Mesenchymal stem cell (in vitro differentiated cells and primary cell): ENCODE measurements around the gene LLGL2.
A peak's percentile ranks its signal among the peaks of the same experiment; 100 is the strongest.

Source experiments
- DNase-seq: peaks from one replicate; pipeline ENCODE4 v3.0.0-alpha.2; 2013
- H2AFZ ChIP-seq: one replicate; pipeline ENCODE4 v1.6.1; 2013; ENCODE audit warnings: low read depth, mild to moderate bottlenecking, control low read depth, inconsistent platforms, low read length, moderate library complexity
- H2AK5ac ChIP-seq: 2 replicates; pipeline ENCODE4 v1.6.1; 2013; ENCODE audit warnings: low read length, moderate library complexity, mild to moderate bottlenecking, inconsistent platforms; ENCODE audit not compliant: severe bottlenecking
- H2BK120ac ChIP-seq: one replicate; pipeline ENCODE4 v1.6.1; 2013; ENCODE audit warnings: low read depth, mild to moderate bottlenecking, inconsistent platforms, low read length, moderate library complexity
- H2BK12ac ChIP-seq, 2 experiments: one replicate each; pipeline ENCODE4 v1.6.1; 2013; ENCODE audit warnings: inconsistent platforms in 2 of 2, low read length in 2 of 2, mild to moderate bottlenecking in 2 of 2, moderate library complexity in 2 of 2, control low read depth in 1 of 2
- H2BK15ac ChIP-seq: one replicate; pipeline ENCODE4 v1.6.1; 2013; ENCODE audit warnings: mild to moderate bottlenecking, low read depth, inconsistent platforms; ENCODE audit not compliant: poor library complexity, severe bottlenecking
- H2BK5ac ChIP-seq: 2 replicates; pipeline ENCODE4 v1.6.1; 2013; ENCODE audit warnings: low read depth, mild to moderate bottlenecking, low read length, control low read depth, inconsistent platforms; ENCODE audit not compliant: poor library complexity, severe bottlenecking
- H3K14ac ChIP-seq, 2 experiments: one replicate each; pipeline ENCODE4 v1.6.1; 2013; ENCODE audit warnings: inconsistent platforms in 2 of 2, low read length in 2 of 2, control low read depth in 1 of 2, mild to moderate bottlenecking in 1 of 2, moderate library complexity in 1 of 2
- H3K18ac ChIP-seq, 2 experiments: one replicate each; pipeline ENCODE4 v1.6.1; 2013; ENCODE audit warnings: inconsistent platforms in 2 of 2, low read length in 2 of 2, control low read depth in 1 of 2, low read depth in 1 of 2, mild to moderate bottlenecking in 1 of 2
- H3K23ac ChIP-seq, 2 experiments: one replicate each; pipeline ENCODE4 v1.6.1; 2013; ENCODE audit warnings: inconsistent platforms in 2 of 2, low read length in 2 of 2, mild to moderate bottlenecking in 2 of 2, moderate library complexity in 2 of 2, control low read depth in 1 of 2
- H3K27ac ChIP-seq: 2 replicates; pipeline ENCODE4 v1.5.1; 2013; ENCODE audit warnings: mild to moderate bottlenecking, moderate library complexity, low read length, control low read depth, inconsistent platforms; ENCODE audit not compliant: poor library complexity, severe bottlenecking
- H3K27me3 ChIP-seq, 2 experiments: 2 replicates each; pipeline versions ENCODE4 v1.6.1 to v1.7.0; 2013; ENCODE audit warnings: low read length in 2 of 2, mild to moderate bottlenecking in 2 of 2, moderate library complexity in 2 of 2, control low read depth in 1 of 2, inconsistent platforms in 1 of 2; ENCODE audit not compliant: control insufficient read depth in 1 of 2, insufficient read depth in 1 of 2
- H3K36me3 ChIP-seq, 2 experiments: 2 replicates each; pipeline versions ENCODE4 v1.6.1 to v1.7.0; 2013; ENCODE audit warnings: low read length in 2 of 2, control low read depth in 1 of 2, inconsistent platforms in 1 of 2, low read depth in 1 of 2, mild to moderate bottlenecking in 1 of 2; ENCODE audit not compliant: insufficient read depth in 2 of 2, control insufficient read depth in 1 of 2
- H3K4ac ChIP-seq, 2 experiments: one replicate each; pipeline ENCODE4 v1.6.1; 2013; ENCODE audit warnings: inconsistent platforms in 2 of 2, low read length in 2 of 2, mild to moderate bottlenecking in 2 of 2, moderate library complexity in 2 of 2, control low read depth in 1 of 2, low read depth in 1 of 2
- H3K4me1 ChIP-seq: 2 replicates; pipeline ENCODE4 v1.6.1; 2013; ENCODE audit warnings: low read depth, low read length, control low read depth; ENCODE audit not compliant: control insufficient read depth, insufficient read depth
- H3K4me2 ChIP-seq: 2 replicates; pipeline ENCODE4 v1.6.1; 2013; ENCODE audit warnings: low read length, mild to moderate bottlenecking, inconsistent platforms; ENCODE audit not compliant: poor library complexity, severe bottlenecking
- H3K4me3 ChIP-seq, 2 experiments: 2 replicates each; pipeline versions ENCODE4 v1.5.1 to v1.7.0; 2013; ENCODE audit warnings: low read length in 2 of 2, mild to moderate bottlenecking in 2 of 2, control low read depth in 1 of 2, low read depth in 1 of 2; ENCODE audit not compliant: insufficient read depth in 1 of 2
- H3K79me1 ChIP-seq: replicated peaks from 2 replicates; pipeline ENCODE4 v1.6.1; 2013; ENCODE audit warnings: mild to moderate bottlenecking, control low read depth, low read length, inconsistent platforms; ENCODE audit not compliant: poor library complexity, severe bottlenecking
- H3K9ac ChIP-seq: 2 replicates; pipeline ENCODE4 v1.7.0; 2013; ENCODE audit warnings: mild to moderate bottlenecking, low read length, moderate library complexity
- H3K9me3 ChIP-seq: 2 replicates; pipeline ENCODE4 v1.7.0; 2013; ENCODE audit warnings: mild to moderate bottlenecking, low read length; ENCODE audit not compliant: control insufficient read depth
- H4K8ac ChIP-seq: one replicate; pipeline ENCODE4 v1.6.1; 2013; ENCODE audit warnings: inconsistent platforms, mild to moderate bottlenecking, low read length, moderate library complexity
- H4K91ac ChIP-seq: one replicate; pipeline ENCODE4 v1.6.1; 2013; ENCODE audit warnings: mild to moderate bottlenecking, low read length, inconsistent platforms
- WGBS: methylation state at CpG from one replicate; pipeline ENCODE4 v1.1.7; 2013; ENCODE audit warnings: mixed read lengths; 5-methylcytosine and 5-hydroxymethylcytosine counted together

LLGL2 gene

GRCh38 chr17:75570772-75571171 lies 45.3 kb downstream of the LLGL2 start:
- DNase-seq = no peak
- peaks cover 0 to 54% of the 10 kb centered on the region in 2 experiments for H3K27me3 ChIP-seq
- H2BK15ac ChIP-seq = no peak overlapping the region
- no peak overlapping the region for H2AFZ ChIP-seq
- H4K8ac ChIP-seq = peak overlapping the region; percentile 55
- H3K4me3 ChIP-seq = no peak overlapping the region
- H3K23ac ChIP-seq = no peak overlapping the region
- peaks cover 13% of the 10 kb centered on the region for H3K4me1 ChIP-seq
- WGBS = 88% methylated on average over 11 of the region's 11 CpGs
- H3K36me3 ChIP-seq = peaks cover 0 to 8% of the 10 kb centered on the region in 2 experiments
- H2BK5ac ChIP-seq = no peak overlapping the region
- no peak overlapping the region for H2BK12ac ChIP-seq
- no peak overlapping the region for H3K4ac ChIP-seq
- no peak overlapping the region for H3K27ac ChIP-seq
- H4K91ac ChIP-seq = no peak overlapping the region
- no peak overlapping the region for H3K4me2 ChIP-seq
- H2BK120ac ChIP-seq = no peak overlapping the region
- H3K18ac ChIP-seq = no peak overlapping the region
- no peaks in the 10 kb centered on the region for H3K79me1 ChIP-seq
- no peak overlapping the region for H3K14ac ChIP-seq
- H2AK5ac ChIP-seq = no peak overlapping the region
- H3K9ac ChIP-seq = no peak overlapping the region
- no peaks in the 10 kb centered on the region for H3K9me3 ChIP-seq

GRCh38 chr17:75571197-75571884 lies 45.8 kb downstream of the LLGL2 start:
- peak overlapping the region in 1 of 2 experiments; percentile 32 for H3K23ac ChIP-seq
- H3K79me1 ChIP-seq = no peaks in the 10 kb centered on the region

GRCh38 chr17:75571885-75572215 lies 46.4 kb downstream of the LLGL2 start:
- Histone ChIP-seq H2BK12ac (no peak overlapping the region), H3K4me2 (no peak overlapping the region), H3K27me3 (peaks cover 0 to 52% of the 10 kb centered on the region in 2 experiments), H3K4me1 (peaks cover 7% of the 10 kb centered on the region), H2BK5ac (no peak overlapping the region), H3K14ac (no peak overlapping the region), H2AFZ (no peak overlapping the region), H2AK5ac (no peak overlapping the region), H2BK15ac (no peak overlapping the region), H3K9ac (no peak overlapping the region), H3K4me3 (no peak overlapping the region), H3K36me3 (peaks cover 0 to 8% of the 10 kb centered on the region in 2 experiments), H3K9me3 (no peaks in the 10 kb centered on the region), H3K18ac (peak overlapping the region in 1 of 2 experiments; percentile 63), H2BK120ac (no peak overlapping the region), H3K79me1 (no peaks in the 10 kb centered on the region), H3K23ac (no peak overlapping the region), H3K27ac (no peak overlapping the region), H4K8ac (no peak overlapping the region), H3K4ac (no peak overlapping the region), H4K91ac (peak overlapping the region; percentile 19)
- DNase-seq = no peak
- 94% methylated on average over 14 of the region's 16 CpGs for WGBS

More at GRCh38 chr17:75571197-75571884, 45.8 kb downstream of the LLGL2 start:
- Histone ChIP-seq H3K18ac (peak overlapping the region in 1 of 2 experiments; percentile 63), H3K14ac (no peak overlapping the region), H3K4me3 (no peak overlapping the region), H3K27ac (no peak overlapping the region), H2BK15ac (no peak overlapping the region), H3K4me2 (no peak overlapping the region), H3K4ac (no peak overlapping the region), H2AK5ac (no peak overlapping the region), H3K27me3 (peaks cover 0 to 53% of the 10 kb centered on the region in 2 experiments), H2AFZ (peak overlapping the region; percentile 76), H2BK120ac (no peak overlapping the region), H3K4me1 (peaks cover 9% of the 10 kb centered on the region), H3K9me3 (no peaks in the 10 kb centered on the region), H4K91ac (peak overlapping the region; percentile 22), H2BK12ac (peak overlapping the region in 1 of 2 experiments; percentile 43), H2BK5ac (no peak overlapping the region), H4K8ac (peak overlapping the region; percentile 55), H3K9ac (no peak overlapping the region), H3K36me3 (peaks cover 0 to 8% of the 10 kb centered on the region in 2 experiments)
- 69% methylated on average over 11 of the region's 15 CpGs for WGBS
- peak; percentile 38 for DNase-seq

GRCh38 chr17:75572713-75573539 lies 47.4 kb downstream of the LLGL2 start:
- Histone ChIP-seq H3K79me1 (no peaks in the 10 kb centered on the region), H3K23ac (no peak overlapping the region), H4K8ac (no peak overlapping the region), H3K4me3 (no peak overlapping the region), H3K18ac (no peak overlapping the region), H3K4me1 (peaks cover 5% of the 10 kb centered on the region), H2BK12ac (no peak overlapping the region), H2BK120ac (no peak overlapping the region), H3K9ac (no peak overlapping the region), H3K4ac (no peak overlapping the region), H2BK5ac (no peak overlapping the region), H3K27me3 (peaks cover 0 to 45% of the 10 kb centered on the region in 2 experiments), H2AFZ (no peak overlapping the region), H2AK5ac (no peak overlapping the region), H2BK15ac (no peak overlapping the region), H3K4me2 (no peak overlapping the region), H3K27ac (no peak overlapping the region), H3K14ac (no peak overlapping the region), H3K36me3 (peaks cover 0 to 8% of the 10 kb centered on the region in 2 experiments), H4K91ac (peak overlapping the region; percentile 72), H3K9me3 (no peaks in the 10 kb centered on the region)
- DNase-seq = no peak
- 96% methylated on average over 39 of the region's 39 CpGs for WGBS
